ENCODE measurements around the gene TNPO1.
A peak's percentile ranks its signal among the peaks of the same experiment; 100 is the strongest.
"Not testable (repeated sequence)": the region's sequence is repeated elsewhere in the genome, so short reads cannot be mapped to it uniquely, and the experiment has no call there.

Gene TNPO1

DNA sequence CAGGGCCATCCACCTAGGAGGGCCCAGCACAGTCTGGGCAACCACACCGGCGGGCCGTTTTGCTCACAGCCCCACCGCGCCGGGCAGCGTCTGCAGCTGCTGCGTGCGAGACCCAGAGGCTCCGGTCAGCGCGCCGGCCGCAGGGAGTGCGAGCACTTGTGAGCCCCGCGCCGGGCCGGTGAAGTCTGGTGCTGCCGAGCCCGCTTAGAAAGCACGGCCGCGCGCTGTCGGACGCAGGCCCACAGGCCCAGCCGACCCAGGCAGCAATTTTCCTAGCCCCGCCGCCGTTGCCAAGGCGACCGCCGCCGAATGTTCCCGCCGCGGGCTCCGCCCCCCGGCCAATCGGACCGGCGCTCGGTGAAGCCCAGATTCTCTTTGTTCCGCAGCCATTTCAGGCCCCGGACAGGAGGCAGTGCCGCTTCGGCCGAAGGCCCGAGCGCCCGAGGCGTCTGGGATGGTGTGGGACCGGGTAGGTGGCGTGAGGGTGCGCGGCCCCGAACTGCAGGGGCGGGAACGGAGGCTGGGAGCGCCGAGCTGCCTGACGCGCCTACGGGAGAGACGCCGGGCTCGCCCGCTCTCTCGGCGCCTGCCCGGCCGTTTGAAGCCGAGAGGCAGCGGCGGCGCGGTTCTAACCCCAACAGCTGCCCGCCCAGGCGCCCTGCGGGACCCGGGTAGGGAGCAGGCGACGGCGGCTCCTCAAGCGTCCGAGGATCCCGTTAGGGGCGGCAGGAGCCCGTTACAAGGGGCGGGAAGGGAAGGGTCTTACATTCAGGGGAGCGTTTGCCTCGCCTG, at the start of gene TNPO1:
Gene TNPO1 (plus strand): TSS at position 378 of the 792 bp plus-strand sequence. CDS start 77 bp downstream, at position 455.
- DNase-seq, result peak; percentile 40

DNA sequence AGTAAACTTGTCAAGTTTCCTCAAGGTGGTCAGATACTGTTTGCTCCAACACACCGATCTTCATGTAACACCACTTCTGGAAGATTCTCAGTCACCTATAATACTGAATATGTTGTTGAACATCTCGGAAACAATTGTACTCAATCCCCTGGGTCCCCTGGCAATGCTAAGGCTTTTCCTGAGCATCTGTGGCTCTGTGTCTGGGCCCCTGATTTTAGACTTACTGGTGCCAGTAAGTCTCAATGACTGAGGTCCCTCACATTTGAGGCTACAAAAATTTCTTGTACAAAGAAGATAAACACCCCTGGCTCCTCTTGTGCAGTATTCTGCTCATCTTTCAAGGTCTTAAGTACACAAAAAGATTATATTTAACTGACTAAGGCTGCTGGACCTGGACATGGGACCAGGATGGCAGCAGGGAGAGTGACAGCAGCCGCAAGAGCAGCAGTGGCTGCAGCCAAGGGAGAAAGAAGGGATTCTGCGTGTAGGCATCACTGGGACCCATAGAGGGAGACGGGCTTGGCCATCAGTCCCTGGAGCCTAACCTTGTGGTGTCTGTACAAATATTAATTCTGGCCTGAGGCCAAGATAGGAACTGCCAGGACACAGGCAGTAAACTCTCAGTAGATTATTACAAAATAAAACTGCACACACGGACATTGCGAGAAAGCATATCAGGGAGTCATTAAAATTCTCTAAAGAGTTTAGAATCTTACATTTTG, 49.0 kb upstream of the TNPO1 start:
- no peak for DNase-seq

DNA sequence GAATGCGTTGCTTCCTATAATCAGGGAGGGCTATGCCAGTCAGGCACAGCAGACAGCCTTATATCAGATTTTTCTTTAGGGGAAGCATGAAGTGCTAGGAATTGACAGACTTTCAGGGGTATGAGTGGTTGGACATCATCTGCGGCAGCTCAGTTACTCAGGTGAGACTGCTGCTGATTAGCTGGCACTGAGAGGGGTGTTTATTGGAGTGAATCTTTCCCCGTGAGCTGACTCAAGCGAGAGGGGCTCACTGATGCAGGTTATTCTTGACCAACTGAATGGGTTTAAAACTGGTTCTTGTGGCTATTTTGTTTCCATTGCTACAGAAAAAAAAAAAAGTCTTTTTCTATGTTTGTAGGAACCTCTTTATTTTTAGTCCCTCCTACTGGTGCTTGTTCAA, 46.2 kb upstream of the TNPO1 start:
- no peak for DNase-seq

DNA sequence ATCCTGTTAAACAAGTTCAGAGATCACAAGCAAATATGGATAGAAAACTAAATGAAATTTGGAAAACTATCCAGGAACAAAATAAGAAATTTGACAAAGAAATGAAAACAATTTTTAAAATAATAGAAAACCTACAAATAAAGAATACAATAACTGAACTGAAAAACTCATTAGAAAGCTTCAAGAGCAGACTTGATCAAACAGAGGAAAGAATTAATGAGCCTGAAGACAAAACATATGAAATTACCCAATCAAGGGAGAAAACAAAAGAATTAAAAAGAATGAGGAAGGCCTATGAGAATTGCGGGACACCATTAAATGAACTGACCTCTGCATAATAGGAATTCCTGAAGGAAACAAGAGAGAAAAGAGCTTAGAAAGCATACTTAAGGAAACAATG, 39.8 kb upstream of the TNPO1 start:
- no peak for DNase-seq

DNA sequence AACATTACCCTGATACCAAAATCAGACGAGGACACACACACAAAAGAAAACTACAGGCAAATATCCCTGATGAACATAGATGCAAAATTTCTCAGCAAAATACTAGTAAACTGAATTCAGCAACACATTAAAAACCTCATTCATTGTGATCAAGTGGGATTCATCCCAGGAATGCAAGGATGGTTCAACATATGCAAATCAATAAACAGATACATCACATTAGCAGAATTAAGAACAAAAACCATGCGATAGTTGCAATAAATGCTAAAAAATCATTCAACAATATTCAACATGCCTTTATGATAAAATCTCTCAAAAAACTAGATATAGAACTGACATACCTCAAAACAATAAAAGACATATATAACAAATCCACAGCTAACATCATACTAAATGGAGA, 36.9 kb upstream of the TNPO1 start:
- DNase-seq, result no peak

DNA sequence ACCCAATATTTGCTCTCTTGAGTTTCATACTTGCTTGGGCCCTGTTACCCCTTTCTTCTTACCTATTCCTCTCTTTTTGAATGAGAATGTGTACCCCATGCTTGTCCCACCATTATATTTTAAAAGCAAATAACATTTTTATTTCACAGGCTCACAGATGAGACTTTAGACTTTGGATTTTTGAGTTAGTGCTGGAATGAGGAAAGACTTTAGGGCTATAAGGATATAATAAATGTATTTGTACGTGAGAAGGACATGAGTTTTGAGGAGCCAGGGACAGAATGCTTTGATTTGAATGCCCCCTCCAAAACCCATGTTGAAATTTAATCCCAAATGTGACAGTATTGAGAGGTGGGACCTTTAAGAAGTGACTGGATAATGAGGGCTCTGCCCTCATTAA, 33.1 kb upstream of the TNPO1 start:
- no peak for DNase-seq

DNA sequence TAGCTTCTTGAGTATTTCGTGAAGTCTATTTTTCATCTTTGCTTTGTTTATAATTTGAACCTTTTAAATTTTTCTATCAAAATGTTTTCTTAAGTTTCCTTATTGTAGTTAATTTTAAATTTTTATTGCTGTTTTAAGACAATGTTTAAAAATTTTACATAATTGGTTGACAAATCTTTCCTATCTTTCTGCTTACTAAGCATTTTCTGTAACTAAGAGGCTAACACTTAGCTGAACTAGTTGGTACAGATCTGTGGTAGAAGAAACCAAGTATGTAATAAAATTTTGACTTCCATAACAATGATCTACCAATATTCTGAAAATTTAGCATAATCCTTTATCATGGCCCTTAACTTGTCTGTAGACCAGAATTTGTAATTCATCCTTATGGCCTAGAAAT, 32.3 kb upstream of the TNPO1 start:
- DNase-seq, result no peak

DNA sequence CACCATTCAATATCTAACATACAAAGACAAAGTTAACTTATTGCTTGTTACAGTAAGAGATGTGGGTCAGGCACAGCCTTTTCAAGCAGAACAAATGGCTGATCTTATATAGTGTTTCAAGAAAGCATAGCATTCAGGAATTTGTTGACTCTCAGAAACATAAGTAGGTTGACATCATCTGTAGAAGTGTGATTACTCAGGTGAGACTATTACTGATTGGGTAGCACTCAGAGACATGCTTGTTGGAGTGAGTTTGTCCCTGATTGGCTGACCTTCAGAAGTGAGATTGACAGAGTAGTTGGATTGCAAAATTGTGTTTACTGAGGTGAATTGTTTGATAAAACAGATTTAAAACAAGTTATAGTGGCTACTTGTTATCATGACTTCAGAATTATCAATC, 30.7 kb upstream of the TNPO1 start:
- no peak for DNase-seq

DNA sequence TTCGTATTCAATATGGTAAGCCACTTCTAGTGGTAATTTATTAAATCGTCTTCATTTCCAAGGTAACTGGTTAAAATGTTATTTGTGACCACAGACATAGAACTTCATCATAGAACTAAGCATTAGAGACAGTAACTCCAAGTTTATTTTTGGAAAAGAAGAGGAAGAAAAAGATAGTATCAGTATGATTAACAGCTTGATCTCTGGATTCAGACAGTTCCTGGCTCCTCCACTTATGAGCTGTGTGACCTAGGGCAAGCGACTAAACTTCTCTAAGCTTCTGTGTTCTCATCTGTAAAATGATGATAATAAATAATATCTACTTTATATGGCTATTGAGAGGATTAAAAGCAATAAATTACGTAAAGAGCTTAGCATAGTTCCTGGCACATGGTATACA, 29.8 kb upstream of the TNPO1 start:
- DNase-seq, result no peak

DNA sequence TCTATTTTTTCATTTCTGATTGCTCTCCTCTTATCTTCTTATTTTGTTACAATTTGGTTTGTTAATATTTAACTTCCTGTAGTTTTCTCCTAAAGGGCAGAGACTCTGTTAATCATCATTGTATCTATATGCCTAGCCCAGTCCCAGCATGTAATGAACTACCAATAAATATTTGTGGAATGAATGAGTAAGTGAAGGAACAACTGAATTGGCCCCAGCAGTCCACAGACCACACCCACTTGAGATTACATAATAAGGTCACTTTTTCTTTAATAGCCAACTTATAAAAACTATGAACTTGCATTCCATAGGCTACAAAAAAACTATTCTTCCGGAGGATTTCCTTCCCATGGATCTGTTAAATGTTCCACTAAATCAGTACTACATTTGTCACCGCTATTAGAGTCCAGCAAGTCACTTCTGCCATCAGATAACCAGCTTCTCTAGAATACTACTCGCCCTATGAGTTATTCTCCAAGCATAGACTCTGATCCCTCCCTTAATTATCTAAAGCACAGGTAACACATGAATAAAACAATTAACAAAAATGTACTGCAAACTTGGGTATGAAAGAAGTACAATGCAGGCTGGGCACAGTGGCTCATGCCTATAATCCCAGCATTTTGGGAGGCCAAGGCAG, 27.5 kb upstream of the TNPO1 start:
- no peak for DNase-seq

DNA sequence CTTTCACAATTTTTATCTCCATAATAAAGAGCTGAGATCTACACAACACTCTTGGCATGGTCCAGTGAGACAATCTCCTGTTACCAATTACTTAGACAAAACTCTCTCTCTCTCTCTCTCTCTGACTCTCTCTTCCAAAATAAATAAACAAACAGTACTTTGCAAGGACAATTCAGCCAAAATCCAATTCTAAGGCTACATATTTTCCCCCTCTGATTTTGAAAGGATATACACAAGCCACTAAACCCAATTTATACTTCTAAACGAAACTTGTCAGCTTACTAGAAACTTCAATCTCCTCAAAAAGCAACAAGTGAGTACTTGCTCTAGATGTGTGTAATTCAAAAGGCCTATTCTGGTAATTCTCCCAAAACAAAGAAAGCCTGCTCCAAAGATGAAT, 26.3 kb upstream of the TNPO1 start:
- no peak for DNase-seq

DNA sequence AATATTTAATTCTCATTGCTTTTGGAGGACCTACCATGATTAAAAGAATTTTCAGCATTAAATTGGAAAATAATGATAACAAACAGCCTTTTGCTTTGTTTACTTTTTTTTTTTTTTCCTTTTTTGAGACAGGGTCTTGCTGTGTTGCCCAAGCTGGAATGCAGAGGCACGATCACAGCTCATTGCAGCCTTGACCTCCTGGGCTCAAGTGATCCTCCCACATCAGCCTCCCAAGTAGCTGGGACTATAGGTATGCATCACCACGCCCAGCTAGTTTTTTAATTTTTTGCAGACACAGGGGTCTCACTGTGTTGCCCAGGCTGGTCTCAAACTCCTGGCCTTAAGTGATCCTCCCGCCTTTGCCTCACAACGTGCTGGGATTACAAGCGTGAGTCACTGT, 23.8 kb upstream of the TNPO1 start:
- not testable (repeated sequence) for DNase-seq

DNA sequence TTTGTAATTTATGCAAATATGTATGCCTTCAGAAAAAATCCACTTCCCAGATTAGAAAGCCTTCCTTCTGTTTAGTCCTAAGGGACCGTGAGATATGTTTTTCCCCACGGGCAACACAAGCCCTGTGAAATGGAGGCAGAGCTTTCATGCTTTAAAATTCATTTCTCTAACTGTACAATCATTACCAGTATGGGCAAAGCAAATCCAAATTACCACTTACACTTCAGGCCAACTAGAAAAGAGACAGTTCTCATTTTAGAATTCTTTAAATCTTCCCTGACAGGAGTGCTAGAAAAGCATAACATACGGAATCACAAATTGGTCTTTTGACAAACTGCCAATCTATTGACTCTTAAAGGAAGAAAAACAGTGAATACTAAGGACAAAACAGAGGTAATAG, 20.5 kb upstream of the TNPO1 start:
- DNase-seq, result no peak

DNA sequence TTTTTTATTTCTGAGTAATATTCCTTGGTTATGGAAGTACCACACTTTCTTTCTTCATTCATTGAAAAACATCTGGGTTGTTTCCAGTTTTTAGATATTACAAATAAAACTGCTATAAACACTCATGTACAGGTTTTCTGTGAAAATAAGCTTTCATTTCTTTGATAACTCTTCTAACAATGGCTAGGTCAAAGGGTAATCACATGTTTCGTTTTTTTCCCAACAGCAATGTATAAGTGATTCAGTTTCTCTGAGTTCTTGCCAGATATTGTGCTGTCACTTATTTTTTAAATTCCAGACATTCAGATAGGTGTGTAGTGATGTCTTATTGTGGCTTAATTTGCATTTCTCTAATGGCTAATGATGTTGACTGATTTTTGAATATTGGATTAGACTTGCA, 16.7 kb upstream of the TNPO1 start:
- no peak for DNase-seq

DNA sequence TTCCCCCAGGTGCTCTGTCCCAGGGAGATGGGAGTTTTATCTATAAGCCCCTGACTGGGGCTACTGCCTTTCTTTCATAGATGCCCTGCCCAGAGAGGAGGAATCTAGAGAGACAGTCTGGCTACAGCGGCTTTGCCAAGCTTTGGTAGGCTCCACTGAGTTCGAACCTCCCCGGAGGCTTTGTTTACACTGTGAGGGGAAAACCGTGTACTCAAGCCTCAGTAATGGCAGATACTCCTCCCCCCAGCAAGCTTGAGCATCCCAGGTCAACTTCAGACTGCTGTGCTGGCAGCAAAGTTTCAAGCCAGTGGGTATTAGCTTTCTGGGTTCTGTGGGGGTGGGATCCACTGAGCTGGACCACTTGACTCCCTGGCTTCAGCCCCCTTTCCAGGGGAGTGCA, 7.8 kb upstream of the TNPO1 start:
- DNase-seq, result not testable (repeated sequence)

DNA sequence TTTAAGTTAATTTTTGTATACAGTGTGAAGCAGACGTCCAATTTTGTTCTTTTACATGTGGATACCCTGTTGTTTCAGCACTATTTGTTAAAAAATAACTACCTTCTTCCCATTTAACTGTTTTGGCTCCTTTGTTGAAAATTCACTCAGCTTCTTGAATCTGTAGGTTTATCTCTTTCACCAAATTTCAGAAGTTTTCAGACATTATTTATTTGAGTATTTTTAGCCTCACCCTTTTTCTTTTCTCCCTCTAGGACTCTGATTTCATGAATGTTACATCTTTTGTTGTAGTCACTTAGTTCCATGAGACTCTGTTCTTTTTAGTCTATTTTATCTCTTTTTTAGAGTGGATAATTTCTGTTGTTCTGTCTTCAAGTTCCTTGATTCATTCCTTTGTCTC, 4.6 kb upstream of the TNPO1 start:
- no peak for DNase-seq

DNA sequence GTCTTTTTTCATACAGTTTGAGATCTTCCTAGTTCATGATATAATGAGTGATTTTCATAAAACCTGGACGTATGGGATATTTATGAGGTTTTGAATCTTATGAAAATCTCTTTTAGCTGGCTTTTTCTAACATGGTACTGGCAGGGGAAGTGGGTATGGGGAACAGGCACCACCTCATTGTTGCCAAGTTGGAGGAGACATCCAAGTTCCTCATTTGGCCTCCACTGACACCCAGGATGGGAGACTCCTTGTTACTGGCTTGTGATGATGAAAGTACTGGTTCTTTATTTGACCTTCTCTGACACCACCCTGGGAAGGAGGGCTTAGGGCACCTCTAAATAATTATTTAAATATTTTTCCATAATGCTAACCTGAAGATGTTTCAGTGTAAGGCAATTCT, 4.0 kb upstream of the TNPO1 start:
- no peak for DNase-seq

DNA sequence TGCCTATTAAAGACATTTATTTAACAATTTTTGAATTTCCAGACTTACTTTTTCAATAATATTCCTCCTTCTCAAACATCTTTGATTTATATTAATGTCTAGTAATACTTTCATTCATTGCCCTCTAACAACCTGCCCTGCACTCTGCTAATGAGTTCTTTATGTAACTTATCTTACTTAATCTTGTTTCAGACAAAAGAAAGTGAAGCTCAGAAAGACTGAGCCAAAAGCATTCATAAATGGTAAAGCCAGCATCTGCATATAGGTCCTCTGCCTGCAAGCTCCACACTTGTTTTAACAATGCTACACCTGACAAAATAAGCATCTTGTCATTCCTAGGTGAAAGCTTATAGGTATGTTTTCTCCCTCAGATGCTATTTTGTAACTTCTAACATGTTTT, 2.4 kb upstream of the TNPO1 start:
- no peak for DNase-seq

DNA sequence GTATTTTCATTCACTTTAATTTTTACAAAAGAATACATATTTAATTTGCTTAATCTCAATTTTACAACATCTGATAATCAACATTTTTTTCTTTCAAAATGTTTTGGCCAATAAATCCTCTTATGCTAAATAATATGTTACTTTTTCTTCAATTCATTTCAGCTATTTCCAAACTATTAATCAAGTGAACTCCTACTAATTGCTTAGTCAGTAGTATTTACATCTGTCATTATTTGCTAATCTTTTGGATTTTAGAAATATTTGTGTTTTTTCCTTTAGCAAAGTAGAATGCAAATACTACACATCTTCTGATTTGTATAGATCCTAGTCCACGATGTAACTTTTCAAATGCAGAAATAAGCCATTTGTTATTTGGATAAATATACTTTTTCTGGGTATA, 1.6 kb upstream of the TNPO1 start:
- DNase-seq, result no peak

DNA sequence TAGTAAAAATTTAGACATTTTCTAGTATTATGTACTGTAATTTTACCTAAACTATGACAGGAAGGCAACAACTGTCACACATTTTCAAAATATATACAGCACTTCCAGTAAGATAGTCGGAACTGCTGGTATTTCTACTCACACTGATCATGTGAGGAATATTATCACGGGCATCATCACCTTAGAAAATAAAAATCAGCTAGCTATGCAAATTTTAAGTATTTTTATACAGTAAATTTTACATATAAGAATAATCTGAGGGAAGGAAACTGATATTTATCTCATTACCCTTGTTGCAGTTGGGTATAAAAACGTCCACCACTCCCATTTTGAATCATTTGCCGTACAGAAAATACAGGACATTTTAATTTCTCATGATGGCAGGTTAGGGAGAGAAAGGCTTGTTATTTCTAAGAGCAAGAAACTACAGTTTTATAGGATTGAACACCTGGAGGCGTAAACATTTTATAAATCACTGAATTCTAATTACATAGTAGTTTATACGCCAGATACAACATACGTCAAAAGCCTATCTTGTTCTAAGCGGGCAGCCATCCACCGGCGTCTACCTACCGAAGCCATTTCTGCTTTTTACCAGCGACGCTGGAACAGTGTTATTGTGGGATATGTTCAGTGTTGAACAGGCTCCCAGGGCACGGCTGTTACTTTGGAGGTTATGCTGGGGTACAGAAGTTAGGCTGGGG, 729 bp upstream of the TNPO1 start:
- DNase-seq, result peak; percentile 14

DNA sequence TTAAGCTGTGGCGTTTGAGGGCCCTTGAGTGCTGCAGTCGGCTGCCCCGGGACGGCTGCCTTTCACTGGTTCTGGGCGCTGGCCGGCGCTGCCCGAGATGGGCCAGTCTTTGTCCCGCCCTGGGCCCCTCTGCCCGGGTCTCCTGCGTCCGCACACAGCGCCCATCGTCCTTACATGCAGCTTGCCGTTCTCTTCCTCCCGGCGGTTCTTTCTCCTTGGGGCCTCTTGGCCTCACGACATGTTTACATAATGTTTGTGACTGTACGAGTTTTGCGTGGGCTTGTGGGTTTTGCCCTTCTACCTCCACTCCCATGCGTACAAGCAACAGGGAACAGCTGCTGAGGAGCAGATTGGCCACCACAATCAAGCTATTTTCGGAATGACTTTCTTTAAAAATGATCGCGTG, 618 bp downstream of the TNPO1 start:
- DNase-seq, result no peak

DNA sequence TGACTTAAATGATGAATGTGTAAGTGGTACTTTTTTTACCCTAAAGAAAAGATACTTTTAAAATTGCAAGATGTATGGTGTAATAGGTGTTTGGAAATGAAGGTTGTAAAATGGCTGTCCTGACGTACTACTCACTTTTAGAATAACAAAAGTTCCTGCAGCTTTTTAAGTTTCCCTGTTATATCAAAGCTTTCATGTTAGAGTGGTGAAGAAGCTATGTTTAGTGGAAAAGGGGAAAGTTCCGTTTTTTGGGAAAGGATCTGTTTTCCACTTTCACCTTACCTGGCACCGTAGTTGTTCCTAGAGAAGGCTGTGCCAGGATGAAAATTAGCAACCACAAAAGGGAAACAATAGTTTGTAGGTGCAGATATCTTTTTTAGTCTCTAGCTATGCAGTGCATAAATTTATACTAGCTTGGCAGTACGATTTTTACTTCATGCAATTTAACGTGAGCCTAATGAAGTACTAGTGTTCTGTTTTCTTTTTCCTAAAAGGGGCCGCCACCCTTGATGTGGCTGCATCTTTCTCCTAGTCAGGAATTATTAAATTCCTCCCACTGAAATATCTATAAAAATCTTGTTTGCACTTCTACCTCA, 1.3 kb downstream of the TNPO1 start:
- DNase-seq, result no peak
